ENCODE data around the gene RNASEH2A.
"Not testable (repeated sequence)": the region's sequence is repeated elsewhere in the genome, so short reads cannot be mapped to it uniquely, and the experiment has no call there.

RNASEH2A gene

GRCh38 chr19:12833418-12833737, 27.0 kb downstream of the RNASEH2A start:
- DNase-seq (ENCODE audit: low read depth in 2 of 2), result no peak

DNA sequence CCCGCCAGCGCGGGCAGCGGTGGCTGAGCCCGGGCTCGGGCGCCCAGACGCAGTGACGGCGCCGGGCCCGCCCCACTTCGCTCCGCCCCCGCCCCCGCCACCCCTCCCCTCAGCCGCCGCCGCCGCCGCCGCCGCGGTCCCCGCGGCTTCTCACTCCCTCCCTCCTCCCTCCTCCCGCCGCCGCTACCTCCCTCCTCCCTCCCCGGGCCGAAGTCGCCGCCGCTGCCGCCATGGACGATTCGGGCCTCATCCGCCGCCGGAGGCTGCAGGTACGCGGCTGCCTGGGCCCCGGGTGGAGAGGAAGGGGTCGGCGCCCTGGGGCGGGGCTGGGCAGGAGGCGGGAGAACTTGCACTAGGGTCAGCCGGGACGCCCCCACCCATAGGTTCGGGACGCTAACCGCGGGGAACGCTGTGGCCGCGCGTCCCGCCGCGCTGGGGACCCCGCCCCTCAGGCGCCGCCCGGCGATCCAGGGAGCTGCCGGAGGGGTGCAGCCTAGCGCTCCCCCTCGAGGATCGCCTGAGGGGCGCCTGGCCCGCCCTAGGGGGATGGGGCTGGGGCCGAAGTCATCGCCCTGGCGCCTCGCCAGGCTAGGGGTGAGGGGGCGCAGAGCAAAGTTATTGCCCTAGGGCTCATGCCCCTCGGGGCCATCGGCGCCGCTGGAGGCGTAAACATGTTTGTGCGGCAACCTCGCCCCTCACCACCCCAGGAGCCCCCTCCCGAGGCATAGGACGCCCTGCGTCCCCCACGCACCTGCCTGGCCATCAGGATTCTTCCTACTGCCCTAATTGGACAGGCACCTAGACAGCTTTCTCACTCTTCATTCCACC, 27.6 kb downstream of the RNASEH2A start:
- DNase-seq (ENCODE audit: low read depth in 2 of 2), result no peak

GRCh38 chr19:12834566-12834943, 28.2 kb downstream of the RNASEH2A start, which contains the start of gene RTBDN:
RTBDN (minus strand) TSS chr19:12834579; CDS start chr19:12829979, 4,600 bp downstream.
- DNase-seq (ENCODE audit: low read depth in 2 of 2), result no peak

GRCh38 chr19:12834976-12835757, 28.8 kb downstream of the RNASEH2A start:
- no peak for DNase-seq (ENCODE audit: low read depth in 2 of 2)

DNA sequence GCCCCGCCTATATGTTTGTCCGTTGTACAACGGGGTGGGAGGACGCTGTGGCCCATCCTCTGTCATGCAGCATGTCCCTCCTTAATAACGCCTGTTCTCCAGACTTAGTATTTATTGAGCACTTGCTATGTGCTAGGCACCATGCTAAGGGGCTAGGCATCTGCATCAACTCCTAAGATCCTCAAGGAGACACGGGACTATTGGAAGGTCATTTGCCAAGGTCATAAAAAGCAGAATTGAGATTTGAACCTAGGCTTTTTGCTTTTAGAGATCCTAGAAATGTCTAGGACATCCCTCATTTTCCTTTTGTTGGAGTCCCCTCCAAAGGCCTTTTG, 30.1 kb downstream of the RNASEH2A start:
- DNase-seq (ENCODE audit: low read depth in 2 of 2), result no peak

- DNase-seq (ENCODE audit: low read depth in 2 of 2), result no peak
Observed at GRCh38 chr19:12837225-12837624, 30.8 kb downstream of the RNASEH2A start.

GRCh38 chr19:12838182-12838885, 31.9 kb downstream of the RNASEH2A start, which contains the start of gene MAST1:
MAST1 (plus strand) TSS chr19:12838515; CDS start chr19:12838573, 58 bp downstream.
- no peak for DNase-seq (ENCODE audit: low read depth in 2 of 2)

GRCh38 chr19:12838886-12839756, 32.7 kb downstream of the RNASEH2A start:
- no peak for DNase-seq (ENCODE audit: low read depth in 2 of 2)

DNA sequence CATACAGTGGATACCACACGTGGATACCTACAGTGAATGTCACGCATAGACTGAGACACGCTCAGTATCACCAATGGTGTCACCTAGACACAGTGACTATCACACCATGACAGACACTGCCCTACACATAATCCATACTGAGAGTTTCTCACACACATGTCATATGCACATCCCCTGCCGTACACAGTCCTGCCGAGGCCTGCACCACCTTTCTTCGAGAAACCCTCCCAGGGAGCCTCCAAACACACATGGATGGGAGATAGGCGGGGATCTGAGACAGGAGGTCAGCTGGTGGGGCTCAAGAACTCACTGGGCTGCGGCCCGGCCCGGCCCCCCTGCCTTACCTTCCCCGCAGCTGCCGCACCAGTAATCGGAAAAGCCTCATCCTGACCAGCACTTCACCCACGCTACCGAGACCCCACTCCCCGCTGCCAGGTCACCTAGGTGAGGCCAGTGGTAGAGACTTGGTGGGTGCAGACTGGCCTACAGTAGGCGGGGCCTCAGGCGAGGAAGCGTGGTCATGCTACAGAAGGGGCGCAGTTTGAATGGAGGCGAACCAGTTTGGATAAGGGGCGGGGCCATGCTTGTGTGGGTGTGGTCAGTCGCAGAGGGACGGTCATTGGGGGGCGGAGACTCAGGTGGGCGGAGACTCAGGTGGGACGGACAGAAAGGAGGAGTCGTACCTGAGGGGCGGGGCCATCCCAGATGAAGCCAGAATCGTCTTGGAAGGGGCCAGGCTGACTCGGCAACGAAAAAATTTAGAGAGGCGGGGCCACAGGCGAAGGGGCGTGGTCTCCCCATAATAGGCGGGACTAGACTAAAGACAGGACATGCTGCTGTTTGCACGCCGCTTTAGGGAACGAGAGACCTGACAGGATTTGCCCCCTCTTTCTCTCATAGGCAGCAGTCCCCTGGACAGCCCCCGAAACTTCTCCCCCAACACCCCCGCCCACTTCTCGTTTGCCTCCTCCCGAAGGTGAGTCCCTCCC, 34.0 kb downstream of the RNASEH2A start:
- no peak for DNase-seq (ENCODE audit: low read depth in 2 of 2)

DNA sequence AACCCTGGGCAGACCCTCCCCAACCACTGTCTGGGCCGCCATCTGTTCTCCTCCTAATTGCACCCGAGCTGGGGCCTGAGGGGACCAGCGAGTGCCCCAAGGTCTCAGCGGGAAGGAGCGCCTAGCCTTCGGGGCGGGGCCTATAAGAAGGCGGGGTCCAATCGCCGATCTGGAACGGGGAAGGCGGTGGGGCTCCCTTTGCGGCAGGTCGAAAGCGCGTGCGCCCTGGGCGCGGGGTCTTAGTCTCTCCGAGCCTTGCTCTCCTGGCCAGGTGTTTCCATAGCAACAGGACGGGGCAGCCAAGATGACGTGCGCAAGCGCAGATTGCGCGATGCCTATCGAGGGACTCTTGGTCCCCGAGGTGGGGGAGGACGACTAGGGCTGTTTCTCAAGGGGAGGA, 34.7 kb downstream of the RNASEH2A start:
- DNase-seq (ENCODE audit: low read depth in 2 of 2), result no peak

GRCh38 chr19:12842511-12842910, 36.1 kb downstream of the RNASEH2A start:
- DNase-seq (ENCODE audit: low read depth in 2 of 2), result no peak

DNA sequence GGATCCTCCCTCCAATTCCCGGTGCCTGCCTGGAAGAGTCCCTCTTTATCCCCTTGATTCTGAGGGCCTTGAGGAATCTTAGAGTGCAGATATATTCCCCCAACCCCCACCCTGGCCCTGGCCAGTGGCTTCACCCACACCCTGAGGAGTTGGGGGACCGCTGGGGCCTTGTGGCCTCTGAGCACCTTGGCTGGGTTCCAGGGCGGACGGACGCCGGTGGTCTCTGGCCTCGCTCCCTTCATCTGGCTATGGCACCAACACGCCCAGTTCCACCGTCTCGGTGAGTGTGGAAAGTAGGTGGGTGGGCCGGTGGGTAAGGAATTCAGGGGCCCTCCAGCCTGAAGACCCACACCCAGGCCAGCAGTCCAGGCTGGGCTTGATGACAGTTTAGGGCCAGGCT, 36.9 kb downstream of the RNASEH2A start:
- no peak for DNase-seq (ENCODE audit: low read depth in 2 of 2)

DNA sequence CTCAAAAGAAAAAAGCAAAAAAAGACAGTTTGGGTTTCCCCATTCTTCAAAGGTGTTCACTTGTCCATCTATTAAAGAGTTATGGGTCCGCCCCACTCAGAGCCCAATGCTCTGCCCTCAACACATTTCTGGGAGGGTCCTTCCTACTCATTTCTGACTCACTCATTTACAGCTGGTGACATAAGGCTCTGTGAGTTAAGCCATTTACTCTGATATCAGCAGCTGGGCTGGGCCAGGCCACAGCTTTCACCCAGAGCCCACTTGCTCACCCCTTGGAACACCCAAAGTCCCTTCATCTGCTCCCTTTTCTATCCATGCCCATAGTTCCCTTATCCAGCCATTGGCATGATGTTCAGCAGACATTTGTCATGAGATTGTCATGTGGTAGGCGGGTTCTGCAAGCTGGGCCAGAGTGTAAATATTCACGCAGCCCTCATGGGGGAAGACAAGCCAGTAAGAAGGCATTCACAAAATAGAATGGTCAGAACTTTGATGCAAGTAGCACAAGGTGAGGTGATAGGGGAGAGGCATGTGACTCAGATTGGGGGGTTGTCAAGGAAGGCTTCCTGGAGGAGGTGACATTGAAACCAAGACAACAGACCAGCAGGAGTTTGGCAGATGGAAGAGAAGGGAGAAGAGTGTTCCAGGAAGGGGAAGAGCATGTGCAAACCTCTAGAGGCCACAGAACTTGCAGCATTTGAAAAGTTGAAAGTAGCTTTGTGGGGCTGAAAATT, 37.8 kb downstream of the RNASEH2A start:
- no peak for DNase-seq (ENCODE audit: low read depth in 2 of 2)

- DNase-seq (ENCODE audit: low read depth in 2 of 2), result not testable (repeated sequence)
Observed at GRCh38 chr19:12846613-12847012, 40.2 kb downstream of the RNASEH2A start.

DNA sequence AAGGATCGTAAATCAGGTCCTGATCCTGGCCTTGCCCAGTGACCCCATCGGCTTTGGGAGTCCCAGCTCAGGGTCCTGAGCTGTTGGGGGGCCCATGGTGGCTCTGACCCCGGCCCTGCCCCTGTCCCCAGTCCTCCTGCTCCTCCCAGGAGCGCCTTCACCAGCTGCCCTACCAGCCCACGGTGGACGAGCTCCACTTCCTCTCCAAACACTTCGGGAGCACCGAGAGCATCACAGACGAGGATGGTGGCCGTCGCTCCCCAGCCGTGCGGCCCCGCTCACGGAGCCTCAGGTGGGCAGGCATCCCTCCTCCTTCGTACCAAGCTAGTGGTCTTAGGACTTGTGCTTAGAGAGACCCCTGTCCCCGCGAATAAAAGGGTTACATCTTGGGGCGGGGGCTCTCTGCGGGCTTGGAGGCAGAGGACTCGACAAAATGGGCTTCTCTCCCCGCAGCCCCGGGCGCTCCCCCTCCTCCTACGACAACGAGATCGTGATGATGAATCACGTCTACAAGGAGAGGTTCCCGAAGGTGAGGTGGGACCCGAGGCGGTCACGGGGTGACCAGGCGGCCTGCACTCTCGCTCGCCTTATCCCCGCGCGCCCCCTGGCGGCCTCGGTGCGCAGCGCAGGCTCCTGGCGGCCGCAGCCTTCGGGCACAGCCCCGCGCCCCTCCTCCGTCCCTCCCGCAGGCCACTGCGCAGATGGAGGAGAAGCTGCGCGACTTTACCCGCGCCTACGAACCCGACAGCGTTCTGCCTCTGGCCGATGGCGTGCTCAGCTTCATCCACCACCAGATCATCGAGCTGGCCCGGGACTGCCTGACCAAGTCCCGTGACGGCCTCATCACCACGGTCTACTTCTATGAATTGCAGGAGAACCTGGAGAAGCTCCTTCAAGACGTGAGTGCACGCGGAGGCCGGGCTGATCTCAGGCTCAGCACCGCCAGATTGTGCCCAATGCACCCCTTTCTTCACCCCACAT, 41.1 kb downstream of the RNASEH2A start:
- peak; percentile 64 to 69 for DNase-seq (ENCODE audit: low read depth in 2 of 2)

GRCh38 chr19:12856653-12857052, 50.3 kb downstream of the RNASEH2A start:
- no peak for DNase-seq (ENCODE audit: low read depth in 2 of 2)

DNA sequence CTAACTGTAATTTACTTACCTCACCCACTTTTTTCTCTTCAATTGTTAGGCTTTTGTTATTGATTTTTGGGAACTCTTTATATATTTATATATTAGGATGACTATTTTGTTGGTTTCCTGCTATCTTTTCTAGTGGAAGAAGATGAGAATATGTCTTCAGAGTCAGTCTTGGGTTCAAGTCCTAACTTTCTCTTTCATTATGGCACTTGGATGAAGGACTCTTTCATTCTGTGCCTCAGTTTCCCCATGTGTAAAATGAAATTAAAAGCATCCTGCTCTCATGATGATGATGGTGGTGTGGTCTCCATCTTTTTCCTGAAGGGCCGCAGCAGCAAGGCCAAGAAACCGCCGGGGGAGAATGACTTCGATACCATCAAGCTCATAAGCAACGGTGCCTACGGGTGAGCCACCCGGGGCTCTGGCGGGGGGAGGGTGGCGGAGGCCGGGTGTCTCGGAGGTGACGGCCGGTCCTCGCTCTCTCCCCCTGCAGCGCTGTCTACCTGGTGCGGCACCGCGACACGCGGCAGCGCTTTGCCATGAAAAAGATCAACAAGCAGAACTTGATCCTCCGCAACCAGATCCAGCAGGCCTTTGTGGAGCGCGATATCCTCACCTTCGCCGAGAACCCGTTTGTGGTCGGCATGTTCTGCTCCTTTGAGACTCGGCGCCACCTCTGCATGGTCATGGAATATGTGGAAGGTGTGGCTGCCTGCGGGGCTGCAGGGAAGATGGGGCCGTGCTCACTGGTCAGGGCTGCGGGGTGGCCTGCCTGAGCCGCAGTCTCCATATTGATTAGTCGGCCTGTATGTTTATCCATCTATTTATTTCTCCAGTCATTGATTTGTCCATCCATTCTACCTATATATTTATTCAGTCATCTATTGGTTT, 51.9 kb downstream of the RNASEH2A start:
- no peak for DNase-seq (ENCODE audit: low read depth in 2 of 2)

Data from activated CD8-positive, alpha-beta memory T cell treated with anti-CD3 and anti-CD28 coated beads for 4 hours (primary cell).